Stimulated activated CD8-positive, alpha-beta memory T cell treated with anti-CD3 and anti-CD28 coated beads, Interleukin-4, amount 100 ng/mL, for 24 hours (primary cell): ENCODE data around the gene MRTFB.

ENCODE experiments used
- DNase-seq: peaks from one replicate; pipeline ENCODE4 v3.0.0-alpha.2; 2020; ENCODE audit warnings: low read depth

MRTFB gene

DNA sequence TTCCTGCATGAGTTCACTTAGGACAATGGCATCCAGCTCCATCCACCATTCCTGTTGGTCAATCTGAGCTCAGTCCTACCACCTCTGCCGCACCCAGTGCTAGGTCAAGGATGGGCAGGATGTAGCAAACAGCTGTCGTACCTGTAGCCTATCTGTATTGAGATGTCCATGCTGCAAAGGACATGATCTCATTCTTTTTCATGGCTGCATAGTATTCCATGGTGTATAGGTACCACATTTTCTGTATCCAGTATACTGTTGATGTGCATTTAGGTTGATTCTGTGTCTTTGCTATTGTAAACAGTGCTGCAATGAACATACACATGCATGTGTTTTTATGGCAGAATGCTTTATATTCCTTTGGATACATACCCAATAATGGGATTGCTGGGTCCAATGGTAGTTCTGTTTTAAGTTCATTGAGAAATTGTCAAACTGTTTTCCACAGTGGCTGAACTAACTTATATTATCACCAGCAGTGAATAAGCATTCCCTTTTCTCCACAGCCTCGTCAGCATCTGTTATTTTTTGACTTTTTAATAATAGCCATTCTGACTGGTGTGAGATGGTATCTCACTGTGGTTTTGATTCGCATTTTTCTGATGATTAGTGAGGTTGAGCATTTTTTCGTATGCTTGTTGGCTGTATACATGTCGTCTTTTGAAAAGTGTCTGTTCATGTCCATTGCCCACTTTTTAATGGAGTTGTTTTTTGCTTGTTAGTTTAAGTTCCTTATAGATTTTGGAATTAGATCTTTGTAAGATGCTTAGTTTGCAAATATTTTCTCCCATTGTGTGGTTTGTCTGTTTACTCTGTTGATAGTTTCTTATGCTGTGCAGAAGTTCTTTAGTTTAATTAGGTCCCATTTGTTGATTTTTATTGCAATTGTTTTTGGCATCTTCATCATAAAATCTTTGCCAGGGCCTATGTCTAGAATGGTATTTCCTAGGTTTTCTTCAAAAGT, 7.2 kb upstream of the MRTFB start:
- DNase-seq: no peak

DNA sequence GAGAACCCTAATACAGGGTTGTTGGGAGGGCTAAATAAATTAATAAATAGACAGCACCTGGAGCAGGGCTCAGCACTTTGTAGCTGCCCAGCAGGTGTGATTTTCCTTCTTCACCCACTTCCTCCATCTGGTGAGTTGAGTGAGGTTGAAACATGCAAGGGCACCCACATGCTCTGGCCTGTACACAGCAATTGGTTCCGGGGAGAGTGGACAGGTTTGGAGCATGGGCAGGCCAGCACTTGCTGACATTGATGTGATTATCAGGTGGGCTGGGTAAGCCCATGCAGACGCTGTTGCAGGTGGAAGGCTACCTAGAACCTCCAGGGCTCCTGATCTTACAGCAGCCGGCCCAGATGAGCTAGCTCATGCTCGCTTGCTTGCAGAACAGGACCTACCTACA, 1.3 kb upstream of the MRTFB start:
- DNase-seq: no peak

DNA sequence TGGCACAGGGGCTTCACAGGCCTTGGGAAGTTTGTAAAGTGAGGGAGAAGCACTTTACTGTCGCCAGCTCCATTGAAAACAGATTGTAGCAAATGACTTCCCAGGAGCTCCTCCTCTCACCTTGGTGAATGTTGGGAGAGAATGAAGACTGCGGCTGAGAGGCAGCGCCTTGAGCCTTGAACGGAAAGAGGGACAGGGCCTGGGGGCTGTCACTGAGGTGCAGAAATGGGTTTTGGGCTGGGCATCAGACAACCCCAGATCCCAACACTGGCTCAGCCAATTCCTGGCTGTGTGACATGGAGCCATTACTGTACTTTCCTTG, 603 bp upstream of the MRTFB start:
- no peak for DNase-seq

DNA sequence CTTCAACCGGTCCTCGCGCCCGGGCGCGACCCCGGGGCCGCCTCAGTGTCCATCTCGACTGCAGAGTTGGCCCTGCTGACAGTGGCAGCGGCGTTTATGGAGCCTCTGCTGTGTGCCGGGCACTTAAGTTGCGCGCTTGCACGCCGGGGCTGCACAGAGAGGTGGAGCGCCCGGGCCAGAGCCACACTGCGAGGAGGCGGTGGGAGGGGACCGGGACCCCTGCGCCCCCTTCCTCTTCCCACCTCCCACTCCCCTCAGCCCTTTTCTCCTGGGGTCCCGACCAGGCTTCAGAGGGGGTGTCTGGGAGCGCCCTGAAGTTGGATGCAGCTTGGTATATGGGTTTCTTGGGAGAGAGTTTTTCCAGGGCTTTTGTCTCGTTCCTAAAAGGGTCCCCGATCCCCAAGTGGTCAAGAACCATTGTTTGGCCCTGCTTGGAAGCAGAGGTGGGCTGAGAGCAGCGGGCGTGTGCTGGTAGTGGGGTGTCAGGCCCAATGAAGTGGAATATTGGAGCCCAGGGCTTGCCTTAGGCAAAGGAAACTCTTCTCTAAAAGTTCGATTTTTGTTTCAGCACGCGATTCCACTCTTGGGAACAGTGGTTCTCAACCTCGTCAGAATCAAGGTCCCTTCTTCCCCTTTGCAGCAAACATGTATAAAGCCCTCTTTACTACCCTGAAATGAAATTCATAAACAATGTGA, 605 bp downstream of the MRTFB start:
- DNase-seq: no peak

DNA sequence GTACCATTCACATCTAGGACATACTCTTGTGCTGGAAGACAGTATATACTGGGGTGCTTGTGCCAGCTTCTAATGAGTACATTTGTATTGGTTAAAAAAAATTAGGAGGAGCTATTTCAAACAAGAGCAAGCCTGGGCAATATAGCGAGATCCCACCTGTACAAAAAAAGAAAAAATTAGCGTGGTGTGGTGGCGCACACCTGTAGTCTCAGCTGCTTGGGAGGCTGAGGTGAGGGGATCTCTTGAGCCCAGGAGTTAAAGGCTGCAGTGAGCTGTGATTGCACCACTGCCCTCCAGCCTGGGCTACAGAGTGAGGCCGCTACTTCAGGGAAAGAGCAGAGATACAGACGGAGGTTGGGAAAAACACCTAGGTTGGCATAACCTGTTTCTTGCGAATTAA, 1.2 kb downstream of the MRTFB start:
- no peak for DNase-seq

DNA sequence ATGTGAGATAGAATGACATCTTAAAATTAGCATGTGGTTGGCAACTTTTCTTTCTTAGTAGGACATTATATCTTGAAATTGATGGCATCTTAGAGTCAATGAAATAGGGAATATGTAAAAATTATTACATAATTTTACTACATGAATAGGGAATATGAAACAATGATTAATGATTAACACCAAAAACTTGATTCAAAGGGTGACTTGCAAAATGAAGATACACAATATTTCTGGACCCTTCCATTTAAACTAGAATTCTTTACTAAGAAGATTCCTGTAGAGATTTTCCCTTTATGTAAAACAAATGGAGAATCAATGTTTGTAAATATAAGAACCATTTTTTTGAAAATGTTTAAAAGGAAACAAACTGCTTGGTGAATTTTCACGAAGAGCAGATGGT, 3.4 kb downstream of the MRTFB start:
- no peak for DNase-seq

DNA sequence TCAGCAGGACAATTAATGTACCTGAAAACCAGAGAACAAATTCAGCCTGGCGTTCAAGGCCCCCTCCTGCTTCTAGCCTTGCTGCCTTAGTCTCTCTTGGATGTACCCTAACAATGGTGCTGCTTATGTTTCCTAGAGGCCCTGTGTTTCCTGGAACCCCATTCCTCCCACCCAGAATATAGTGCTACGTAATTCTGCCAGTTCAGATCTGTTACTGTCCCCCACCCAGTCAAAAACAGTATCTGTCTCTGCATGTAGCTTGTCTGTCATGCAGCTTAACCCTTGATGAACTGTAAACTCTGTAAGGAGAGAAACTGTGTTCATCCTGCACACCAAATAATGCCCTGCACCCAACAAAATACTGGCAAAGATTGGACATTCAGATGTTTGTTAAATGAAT, 6.8 kb downstream of the MRTFB start:
- no peak for DNase-seq

DNA sequence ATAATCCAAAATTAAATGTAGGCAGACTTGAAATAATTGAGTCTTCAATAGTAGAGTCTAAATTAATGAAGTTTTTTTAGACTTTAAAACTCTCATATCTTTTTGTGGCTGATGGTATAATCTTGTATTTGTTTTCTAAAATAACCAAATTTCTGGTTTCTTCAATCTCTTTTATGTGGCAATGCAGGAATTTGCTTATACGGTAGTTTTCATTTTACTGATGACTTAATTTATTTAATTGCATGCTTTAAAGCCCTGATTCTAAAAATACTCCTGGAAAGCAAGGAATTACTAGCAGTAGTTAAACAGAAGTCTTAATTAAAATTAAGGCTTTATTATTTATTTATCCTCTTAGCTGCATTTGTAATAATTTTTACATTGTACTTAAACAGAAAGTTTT, 15.4 kb downstream of the MRTFB start:
- DNase-seq: no peak

DNA sequence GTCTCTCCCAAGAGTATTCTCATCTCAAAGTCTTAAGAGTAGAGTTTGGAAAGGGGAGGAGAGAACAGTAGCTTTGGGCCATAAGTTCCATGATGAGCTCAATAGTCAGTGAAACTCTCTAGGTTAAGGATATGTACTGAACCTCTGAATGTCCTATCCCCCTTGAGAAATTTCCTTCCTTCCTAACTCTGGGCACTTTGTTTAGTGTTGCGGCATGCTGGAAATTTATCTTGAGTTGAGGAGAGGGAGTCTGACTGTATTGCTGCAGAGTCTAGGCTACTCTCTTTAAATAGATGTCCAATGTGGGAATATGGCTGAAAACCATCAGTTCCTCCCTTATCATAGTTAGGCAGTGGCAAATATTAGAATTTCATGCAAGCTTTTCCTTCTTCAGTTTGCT, 16.1 kb downstream of the MRTFB start:
- no peak for DNase-seq

DNA sequence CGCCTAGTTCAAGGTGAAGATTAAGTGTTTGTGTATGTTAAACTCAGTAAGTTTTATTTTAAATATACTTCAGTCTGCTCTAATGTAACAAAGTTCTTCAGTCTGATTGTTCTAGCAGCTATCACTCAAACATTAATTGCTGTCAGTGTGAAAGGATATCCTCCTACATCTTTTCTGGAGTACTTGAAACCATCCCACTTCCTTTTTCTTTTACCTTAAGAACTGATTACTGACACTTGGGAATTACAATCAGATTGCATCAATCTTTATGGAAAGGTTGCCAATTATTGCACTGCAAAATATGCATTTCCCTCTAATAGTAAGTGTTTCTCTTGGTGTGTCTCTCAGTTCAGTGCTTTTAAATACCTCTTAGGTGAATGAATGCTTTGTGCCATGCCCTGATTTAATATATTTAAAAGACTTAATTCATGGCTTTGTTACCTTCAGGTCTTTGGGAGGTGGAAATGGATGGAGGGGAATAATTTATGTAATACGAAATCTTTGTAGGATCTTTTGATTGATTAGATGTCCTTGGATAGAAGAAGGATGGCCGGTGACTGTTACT, 16.6 kb downstream of the MRTFB start:
- DNase-seq: no peak

DNA sequence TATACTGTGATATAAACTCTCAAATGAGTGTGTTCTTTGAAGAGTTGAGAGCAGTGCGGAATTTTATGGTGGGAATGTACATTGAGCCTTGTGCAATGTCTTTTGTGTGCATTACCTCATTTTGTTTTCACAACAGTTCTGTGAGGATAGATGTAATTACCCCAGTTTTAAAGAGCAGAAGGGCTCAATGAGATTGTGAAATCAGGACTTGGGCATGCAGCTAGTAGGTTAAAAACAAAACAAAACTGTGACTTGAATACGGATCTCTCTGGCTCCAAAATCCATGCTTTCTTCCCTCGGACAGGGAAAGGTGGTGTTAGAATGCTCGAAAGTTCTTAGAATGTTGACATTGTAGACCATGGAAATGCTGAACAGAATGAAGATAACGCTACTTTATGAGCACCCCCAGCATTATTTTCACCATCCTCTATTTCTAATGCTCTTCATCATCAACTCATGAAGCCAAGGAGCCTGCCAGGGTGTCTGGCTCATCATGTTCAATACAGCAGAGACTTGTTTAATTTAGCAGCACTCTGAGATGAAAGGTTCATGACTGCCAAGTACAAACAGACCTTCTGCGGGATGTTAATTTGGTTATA, 17.1 kb downstream of the MRTFB start:
- DNase-seq: no peak

DNA sequence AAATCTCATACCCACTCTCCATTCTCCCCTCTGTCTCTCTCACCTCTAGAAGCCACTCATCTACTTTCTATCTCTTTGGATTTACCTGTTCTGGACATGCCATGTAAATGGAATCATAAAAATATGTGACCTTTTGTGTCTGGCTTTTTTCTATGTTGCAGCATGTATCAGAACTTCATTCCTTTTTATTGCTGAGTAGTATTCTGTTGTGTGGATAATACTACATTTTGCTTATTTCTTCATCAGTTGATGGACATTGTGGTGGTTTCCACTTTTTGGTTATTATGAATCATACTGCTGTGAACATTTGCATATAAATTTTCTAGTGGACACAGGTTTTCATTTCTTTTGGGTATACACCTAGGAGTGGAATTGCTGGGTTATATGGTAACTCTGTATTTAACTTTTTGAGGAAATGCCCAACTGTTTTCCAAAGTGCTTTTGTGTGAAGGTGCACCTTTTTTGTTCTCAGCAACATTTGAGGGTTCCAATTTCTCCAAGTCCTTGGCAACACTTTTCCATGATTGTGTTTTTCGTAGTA, 18.2 kb downstream of the MRTFB start:
- DNase-seq: no peak

DNA sequence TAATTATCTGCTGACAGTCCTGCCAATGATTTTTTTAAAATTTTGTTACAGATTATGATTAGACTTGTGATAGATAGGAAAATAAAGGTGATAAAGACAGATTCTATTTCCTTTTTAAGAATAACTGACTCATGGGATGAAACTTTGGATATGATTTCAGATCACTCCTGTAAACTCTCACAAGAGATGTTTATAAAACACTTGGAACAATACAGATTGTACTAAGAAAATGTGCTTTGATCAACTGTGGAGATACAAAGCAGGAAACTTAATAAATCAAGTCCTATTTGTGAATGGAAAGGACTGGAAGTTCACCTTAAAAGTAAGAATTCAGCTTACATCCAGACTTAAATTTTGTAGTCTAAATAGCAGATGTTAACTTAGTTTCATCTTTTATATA, 21.4 kb downstream of the MRTFB start:
- DNase-seq: no peak

DNA sequence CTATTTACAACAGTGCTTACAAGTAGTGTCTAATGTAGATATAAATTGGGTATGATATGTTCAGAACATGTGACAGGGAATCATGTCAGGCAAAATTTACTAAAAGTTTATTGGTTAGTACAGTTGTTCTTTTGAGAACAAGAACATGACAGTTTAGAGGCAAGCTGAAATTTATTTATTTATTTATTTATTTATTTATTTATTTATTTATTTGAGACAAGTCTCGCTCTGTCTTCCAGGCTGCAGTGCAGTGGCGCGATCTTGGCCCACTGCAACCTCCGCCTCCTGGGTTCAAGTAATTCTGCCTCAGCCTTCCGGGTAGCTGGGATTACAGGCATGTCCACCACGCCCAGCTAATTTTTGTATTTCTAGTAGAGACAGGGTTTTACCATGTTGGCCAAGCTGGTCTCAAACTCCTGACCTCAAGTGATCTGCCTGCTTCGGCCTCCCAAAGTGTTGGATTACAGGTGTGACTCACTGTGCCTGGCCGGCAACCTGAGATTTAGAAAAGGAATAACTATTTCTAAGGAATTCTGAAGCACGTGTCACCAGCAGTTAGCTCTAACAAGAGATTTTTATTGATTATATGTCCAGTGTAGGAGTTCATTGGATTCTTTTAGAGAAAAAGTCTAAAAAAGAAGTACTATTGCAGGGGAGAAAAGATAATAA, 24.9 kb downstream of the MRTFB start:
- DNase-seq: no peak

DNA sequence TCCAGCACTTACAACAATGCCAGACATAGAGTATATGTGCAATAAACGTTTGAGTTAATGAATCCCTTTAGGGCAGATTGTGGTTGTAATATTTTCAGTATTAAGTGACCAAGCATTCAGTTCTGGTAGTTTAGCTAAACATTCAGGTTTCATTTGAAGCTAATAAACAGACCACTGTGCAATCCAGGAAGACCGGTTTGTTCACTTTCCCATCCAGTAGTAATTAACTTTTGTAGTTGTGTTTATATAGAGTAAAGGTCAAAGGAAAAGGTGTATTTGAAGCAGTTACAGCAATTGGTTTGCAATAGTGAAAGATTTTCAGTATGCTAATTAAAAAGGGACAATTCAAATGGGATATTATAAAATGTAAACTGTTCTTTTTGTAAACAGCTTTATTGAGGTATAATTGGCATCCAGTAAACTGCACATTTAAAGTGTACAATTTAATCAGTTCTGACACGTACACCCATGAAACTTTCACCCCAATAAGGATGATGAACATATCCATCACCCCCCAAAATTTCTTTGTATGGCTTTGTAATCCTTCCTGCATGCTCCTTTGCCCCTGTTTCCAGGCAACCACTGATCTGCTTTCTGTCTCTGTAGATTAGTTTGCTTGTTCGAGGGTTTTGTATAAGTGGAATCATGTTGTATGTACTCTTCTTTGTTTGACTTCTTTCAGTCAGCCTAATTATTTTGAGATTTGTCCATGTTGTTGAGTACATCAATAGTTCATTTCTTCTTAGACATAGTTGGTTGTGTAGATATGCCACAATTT, 26.3 kb downstream of the MRTFB start:
- DNase-seq: no peak

DNA sequence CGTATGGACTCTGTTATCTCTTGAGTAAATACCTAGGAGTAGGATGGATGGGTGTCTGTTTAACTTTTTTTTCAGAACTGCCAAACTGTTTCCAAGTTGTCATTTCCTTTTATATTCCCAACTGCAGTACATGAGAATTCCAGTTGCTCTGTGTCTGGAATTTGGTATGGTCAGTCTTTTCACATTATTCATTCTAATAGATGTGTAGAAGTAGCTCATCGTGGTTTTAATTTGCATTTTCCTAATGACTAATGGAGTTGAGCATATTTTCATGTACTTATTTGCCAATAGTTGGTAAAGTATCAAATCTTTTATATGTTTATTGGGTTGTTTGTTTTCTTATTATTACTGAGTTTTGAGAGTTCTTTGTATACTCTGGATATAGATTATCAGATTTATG, 27.0 kb downstream of the MRTFB start:
- no peak for DNase-seq

DNA sequence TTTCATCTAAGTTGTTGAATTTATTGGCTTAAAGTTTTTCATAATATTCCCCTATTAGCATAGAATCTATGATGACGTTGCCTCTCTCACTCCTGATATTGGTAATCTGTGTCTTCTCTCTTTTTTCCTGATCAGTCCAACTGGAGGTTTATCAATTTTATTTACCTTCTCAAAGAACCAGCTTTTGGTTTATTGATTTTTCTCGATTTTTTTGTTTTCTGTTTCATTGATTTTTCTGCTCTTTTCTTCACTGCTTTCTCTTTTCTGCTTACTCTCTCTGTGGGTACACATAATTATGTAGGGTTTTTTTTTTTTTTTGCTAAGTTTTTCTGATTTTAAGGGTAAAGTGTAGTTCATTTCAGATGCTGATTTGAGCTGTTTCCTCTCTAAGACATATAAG, 29.7 kb downstream of the MRTFB start:
- no peak for DNase-seq

DNA sequence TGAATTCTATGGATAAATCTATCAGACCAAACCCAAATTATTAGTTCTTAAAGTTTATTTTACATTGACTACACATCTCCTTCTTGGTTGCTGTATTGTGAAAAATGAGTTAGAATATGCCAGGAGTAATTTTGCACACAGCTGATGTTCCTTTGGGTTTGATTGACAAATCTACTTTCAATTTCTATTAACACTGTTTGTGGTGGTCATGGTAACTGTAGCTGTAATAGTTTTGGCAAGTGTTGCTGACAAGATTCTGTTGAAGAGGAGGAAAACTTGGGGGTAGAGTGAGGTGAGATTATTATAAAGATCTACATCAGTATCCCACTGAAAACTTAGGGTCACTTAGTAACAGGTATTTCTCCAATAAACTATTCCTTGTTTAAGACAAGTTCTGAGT, 30.3 kb downstream of the MRTFB start:
- no peak for DNase-seq

DNA sequence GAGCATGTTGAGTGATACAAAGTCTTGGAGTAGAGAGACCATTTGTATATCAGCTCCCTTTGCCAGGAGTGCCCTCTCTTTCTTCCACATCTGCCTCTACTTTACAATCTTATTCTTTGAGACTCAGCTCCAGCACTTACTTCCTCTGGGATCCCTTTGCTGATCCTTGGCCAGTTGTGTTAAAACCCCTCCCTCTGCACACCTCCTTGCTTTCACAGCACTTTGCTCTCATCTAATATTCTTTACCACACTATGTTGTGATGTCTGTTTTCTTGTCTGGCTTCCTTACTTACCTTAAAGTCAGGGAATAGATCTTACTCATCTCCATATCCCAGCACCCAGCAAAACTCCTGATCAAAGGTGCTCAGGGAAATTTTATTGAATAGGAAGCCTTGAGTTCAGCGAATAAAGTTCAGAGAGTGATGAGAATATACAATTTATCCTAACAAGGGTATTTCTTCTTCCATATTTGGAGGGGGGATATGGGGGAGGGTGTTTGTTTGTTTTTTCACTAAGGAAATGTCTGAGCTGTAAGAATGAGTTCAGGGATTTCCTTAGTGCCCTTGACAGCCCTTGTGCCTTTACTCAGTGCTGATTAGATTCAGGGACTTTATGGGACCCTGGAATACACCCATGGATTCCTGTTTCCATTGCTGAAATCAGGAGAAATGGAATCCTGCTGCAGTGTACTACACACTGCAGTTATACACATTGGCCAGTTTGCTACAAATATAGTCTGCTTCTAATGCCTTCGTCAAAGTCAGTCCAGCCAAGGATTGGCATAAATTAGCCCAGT, 32.0 kb downstream of the MRTFB start:
- no peak for DNase-seq

DNA sequence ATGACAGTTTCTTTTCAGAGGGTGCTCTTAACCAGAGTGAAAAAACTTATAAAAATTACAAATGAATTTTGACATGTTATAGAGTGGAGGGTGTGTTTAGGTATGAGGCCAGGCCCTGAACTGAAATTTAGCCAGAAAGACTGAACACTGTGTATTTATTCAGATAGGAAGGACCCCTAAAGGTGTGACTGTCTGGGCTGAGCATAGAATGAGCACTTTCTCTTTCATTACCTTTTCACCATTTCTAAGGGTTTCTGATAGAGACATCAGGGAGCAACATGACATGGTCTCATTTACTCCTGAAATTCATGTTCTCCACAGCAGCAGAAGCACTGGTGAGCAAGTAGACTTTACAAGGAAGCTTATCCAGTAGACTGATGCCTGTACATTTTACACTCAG, 32.9 kb downstream of the MRTFB start:
- DNase-seq: no peak
